DND-41 (cell line): ENCODE data around the gene ARHGEF38.

Experiments used
- ATAC-seq: fragments of 200-7000 bp; cut with Tn5 transposase; 3 replicates; pipeline ENCODE4 v1.9.1; 2021; ENCODE audit warnings: low read depth; ENCODE audit not compliant: insufficient read depth
- DNase-seq: peaks from one replicate; pipeline ENCODE4 v3.0.0-alpha.2; 2020
- H2AFZ ChIP-seq: 2 replicates; pipeline ENCODE4 v1.6.0; 2012; ENCODE audit warnings: low read depth, low read length
- H3K27ac ChIP-seq: 2 replicates; pipeline ENCODE4 v1.5.1; 2012; ENCODE audit warnings: low read length, inconsistent platforms
- H3K27me3 ChIP-seq: fragments of 200-600 bp; sonication (generic); 2 replicates; pipeline ENCODE4 v1.6.0; 2012; ENCODE audit warnings: low read length, mild to moderate bottlenecking, inconsistent platforms; ENCODE audit not compliant: insufficient read depth, poor library complexity
- H3K36me3 ChIP-seq: 2 replicates; pipeline ENCODE4 v1.5.1; 2012; ENCODE audit warnings: low read length, inconsistent platforms; ENCODE audit not compliant: insufficient read depth
- H3K4me1 ChIP-seq: 2 replicates; pipeline ENCODE4 v1.5.1; 2012; ENCODE audit warnings: mild to moderate bottlenecking, low read length; ENCODE audit not compliant: insufficient read depth
- H3K4me2 ChIP-seq: 2 replicates; pipeline ENCODE4 v1.6.0; 2012; ENCODE audit warnings: mild to moderate bottlenecking, moderate library complexity, low read length, inconsistent platforms; ENCODE audit not compliant: insufficient read depth
- H3K4me3 ChIP-seq, 2 experiments: fragments of 200-600 bp in 1 of 2; shearing (Covaris generic) in 1 of 2; 2 replicates each; pipeline ENCODE4 v1.5.1; 2012 to 2016; ENCODE audit warnings: inconsistent platforms in 2 of 2, low read length in 2 of 2, mild to moderate bottlenecking in 2 of 2, low read depth in 1 of 2, moderate library complexity in 1 of 2
- H3K79me2 ChIP-seq: 2 replicates; pipeline ENCODE4 v1.6.0; 2012; ENCODE audit warnings: low read length, inconsistent platforms; ENCODE audit not compliant: insufficient read depth
- H3K9ac ChIP-seq: 2 replicates; pipeline ENCODE4 v1.6.0; 2012; ENCODE audit warnings: low read depth, mild to moderate bottlenecking, inconsistent platforms, low read length, moderate library complexity
- H3K9me3 ChIP-seq: 2 replicates; pipeline ENCODE4 v1.5.1; 2012; ENCODE audit warnings: low read length, moderate library complexity, mild to moderate bottlenecking, inconsistent platforms; ENCODE audit not compliant: insufficient read depth, severe bottlenecking
- H4K20me1 ChIP-seq: 2 replicates; pipeline ENCODE4 v1.6.0; 2012; ENCODE audit warnings: low read length; ENCODE audit not compliant: insufficient read depth
- EZH2 ChIP-seq: IDR thresholded peaks from 3 replicates; pipeline ENCODE4 v1.6.1; 2012; ENCODE audit warnings: borderline replicate concordance, low read depth, mild to moderate bottlenecking, moderate library complexity, low read length, inconsistent platforms; ENCODE audit not compliant: severe bottlenecking
- TF ChIP-seq, protein P1 (sequence below): IDR thresholded peaks from 2 replicates; pipeline ENCODE4 v1.5.1; 2012; ENCODE audit warnings: borderline replicate concordance, low read length, moderate library complexity, mild to moderate bottlenecking; ENCODE audit not compliant: poor library complexity, severe bottlenecking; ENCODE audit errors: extremely low read depth

The ARHGEF38 gene

DNA sequence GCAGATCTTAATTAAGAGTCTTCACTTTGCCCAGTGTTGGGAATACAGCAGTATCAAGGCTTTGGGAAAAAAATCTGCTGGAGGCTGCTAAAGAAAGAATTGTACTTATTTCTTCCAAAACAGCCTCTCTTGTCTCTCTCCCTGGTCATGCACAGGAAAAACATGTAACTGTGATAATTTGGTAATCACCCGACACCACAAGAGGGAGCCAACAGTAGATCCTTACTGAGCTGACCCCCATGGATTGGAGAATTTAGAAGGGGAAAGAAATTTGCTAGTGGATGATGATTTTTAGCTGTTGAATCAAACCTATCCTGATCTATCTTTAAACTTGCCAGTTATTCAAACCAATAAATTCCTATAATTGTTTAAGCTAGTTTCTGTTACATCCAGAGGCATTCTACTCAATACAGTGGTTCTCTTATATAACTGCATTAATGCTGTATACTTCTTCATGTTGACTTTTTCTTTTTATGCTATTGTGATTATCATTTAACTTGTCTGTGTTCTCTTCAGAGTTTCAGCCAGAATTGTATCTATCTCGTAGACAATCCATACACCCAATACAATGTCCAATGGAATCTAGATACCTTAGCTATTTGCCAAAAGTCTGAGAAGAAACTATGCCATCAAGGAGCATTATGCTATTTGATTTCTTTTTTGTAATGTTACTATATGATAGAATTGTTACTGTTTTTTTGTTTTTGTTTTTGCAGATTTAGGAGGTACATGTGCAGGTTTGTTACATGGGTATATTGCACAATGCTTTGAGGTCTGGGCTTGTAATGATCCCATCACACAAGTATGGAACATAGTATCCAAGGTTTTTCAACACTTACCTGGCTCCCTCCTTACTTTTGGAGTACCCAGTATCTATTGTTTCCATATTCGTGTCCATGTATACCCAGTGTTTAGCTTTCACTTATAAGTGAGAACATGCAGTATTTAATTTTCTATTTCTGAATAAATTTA, 31.3 kb upstream of the ARHGEF38 start:
- Histone ChIP-seq H3K27me3 (no peaks in the 10 kb centered on the region), H3K4me1 (no peaks in the 10 kb centered on the region), H3K27ac (no peak overlapping the region), H3K9me3 (no peaks in the 10 kb centered on the region), H3K4me3 (no peak overlapping the region), H2AFZ (no peak overlapping the region), H3K4me2 (no peak overlapping the region), H3K79me2 (no peaks in the 10 kb centered on the region), H4K20me1 (no peaks in the 10 kb centered on the region), H3K36me3 (no peaks in the 10 kb centered on the region), H3K9ac (no peak overlapping the region)
- TF ChIP-seq, protein P1, sequence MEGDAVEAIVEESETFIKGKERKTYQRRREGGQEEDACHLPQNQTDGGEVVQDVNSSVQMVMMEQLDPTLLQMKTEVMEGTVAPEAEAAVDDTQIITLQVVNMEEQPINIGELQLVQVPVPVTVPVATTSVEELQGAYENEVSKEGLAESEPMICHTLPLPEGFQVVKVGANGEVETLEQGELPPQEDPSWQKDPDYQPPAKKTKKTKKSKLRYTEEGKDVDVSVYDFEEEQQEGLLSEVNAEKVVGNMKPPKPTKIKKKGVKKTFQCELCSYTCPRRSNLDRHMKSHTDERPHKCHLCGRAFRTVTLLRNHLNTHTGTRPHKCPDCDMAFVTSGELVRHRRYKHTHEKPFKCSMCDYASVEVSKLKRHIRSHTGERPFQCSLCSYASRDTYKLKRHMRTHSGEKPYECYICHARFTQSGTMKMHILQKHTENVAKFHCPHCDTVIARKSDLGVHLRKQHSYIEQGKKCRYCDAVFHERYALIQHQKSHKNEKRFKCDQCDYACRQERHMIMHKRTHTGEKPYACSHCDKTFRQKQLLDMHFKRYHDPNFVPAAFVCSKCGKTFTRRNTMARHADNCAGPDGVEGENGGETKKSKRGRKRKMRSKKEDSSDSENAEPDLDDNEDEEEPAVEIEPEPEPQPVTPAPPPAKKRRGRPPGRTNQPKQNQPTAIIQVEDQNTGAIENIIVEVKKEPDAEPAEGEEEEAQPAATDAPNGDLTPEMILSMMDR, result peak; percentile 66
- TF ChIP-seq EZH2, result no peak
- DNase-seq (peak; percentile 15), ATAC-seq (peak; percentile 72; the same call in 2 of the 3 replicates)

DNA sequence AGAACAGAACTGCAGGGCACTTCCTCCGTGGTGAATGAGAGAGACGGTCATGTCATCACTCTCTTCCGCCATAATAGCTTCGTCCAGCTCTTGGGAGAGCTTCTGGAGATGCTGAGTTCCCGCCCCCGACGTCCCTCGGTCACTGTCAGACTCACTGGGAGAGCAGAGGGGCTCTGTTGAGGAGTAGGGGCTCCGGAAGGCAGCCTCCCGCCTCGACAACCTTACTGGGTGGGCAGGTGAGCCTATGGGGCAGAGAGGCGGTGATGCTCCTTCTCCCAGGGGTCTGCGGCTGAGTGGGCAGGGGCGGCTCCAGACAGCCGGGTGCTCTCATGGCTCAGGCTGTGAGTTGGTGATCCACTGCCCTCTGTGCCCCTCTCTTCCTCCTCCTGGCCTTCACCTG, 25.8 kb upstream of the ARHGEF38 start:
- Histone ChIP-seq H3K27me3 (no peaks in the 10 kb centered on the region), H3K9ac (no peak overlapping the region), H2AFZ (no peak overlapping the region), H3K9me3 (no peaks in the 10 kb centered on the region), H3K36me3 (no peaks in the 10 kb centered on the region), H4K20me1 (no peaks in the 10 kb centered on the region), H3K4me3 (no peak overlapping the region), H3K79me2 (no peaks in the 10 kb centered on the region), H3K27ac (no peak overlapping the region), H3K4me1 (no peaks in the 10 kb centered on the region), H3K4me2 (no peak overlapping the region)
- DNase-seq (no peak), ATAC-seq (no peak)
- no peak for TF ChIP-seq EZH2
- TF ChIP-seq, protein P1, result no peak

DNA sequence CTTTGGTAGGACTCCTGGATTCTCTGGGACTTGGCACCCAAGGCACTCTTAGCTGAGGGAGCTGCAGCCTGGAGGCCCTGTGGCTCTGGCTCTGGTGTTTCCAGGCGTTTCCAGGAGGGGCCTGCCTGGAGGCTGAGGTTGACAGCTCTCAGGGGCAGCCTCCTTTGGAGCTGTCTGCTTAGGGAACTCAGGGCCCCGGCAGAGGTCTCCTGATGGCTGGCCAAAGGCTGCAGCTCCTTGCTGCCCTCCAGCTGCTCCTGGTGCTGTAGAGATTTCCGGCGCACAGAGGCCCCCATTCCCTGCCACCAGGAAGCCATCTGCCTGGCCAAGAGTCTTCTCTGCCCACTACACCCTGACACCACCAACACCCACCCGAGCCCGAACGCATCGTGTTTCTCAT, 25.3 kb upstream of the ARHGEF38 start:
- Histone ChIP-seq H3K4me2 (no peak overlapping the region), H3K36me3 (no peaks in the 10 kb centered on the region), H3K9me3 (no peaks in the 10 kb centered on the region), H3K4me3 (no peak overlapping the region), H3K9ac (no peak overlapping the region), H2AFZ (no peak overlapping the region), H4K20me1 (no peaks in the 10 kb centered on the region), H3K79me2 (no peaks in the 10 kb centered on the region), H3K27me3 (no peaks in the 10 kb centered on the region), H3K27ac (no peak overlapping the region), H3K4me1 (no peaks in the 10 kb centered on the region)
- DNase-seq, result no peak
- TF ChIP-seq EZH2, result no peak
- TF ChIP-seq, protein P1, result no peak
- no peak for ATAC-seq
